H1 (cell line): ENCODE measurements around the gene APOL1. TPM values are rescaled to one million over a fixed set of nuclear protein-coding genes. Genes with fewer than 3 reads are reported as not detected.

ENCODE experiments used
- ASH2L ChIP-seq: fragments of 200-600, 300-600 bp; sonication (generic); IDR thresholded peaks from one replicate; pipeline ENCODE4 v1.7.1; 2017; ENCODE audit warnings: low read length
- CBX5 ChIP-seq: fragments of 300-800, 300-1000 bp; sonication (generic); IDR thresholded peaks from 2 replicates; pipeline ENCODE4 v1.7.1; 2016; ENCODE audit warnings: antibody characterized with exemption, low read length, low read depth
- CHD2 ChIP-seq: IDR thresholded peaks from 2 replicates; pipeline ENCODE4 v1.6.1; 2012; ENCODE audit warnings: low read length, improper control_type of control experiment
- CREB1 ChIP-seq: IDR thresholded peaks from 2 replicates; pipeline ENCODE4 v1.6.1; 2012; ENCODE audit warnings: inconsistent platforms
- KDM5A ChIP-seq: fragments of 200-600 bp; IDR thresholded peaks from 2 replicates; pipeline ENCODE4 v1.7.1; 2012; ENCODE audit warnings: mild to moderate bottlenecking, low read length, inconsistent platforms, mixed read lengths
- MAX ChIP-seq: IDR thresholded peaks from 2 replicates; pipeline ENCODE4 v1.6.1; 2012; ENCODE audit warnings: inconsistent platforms
- POU5F1 ChIP-seq: IDR thresholded peaks from 2 replicates; pipeline ENCODE4 v1.6.1; 2011; ENCODE audit warnings: low read depth, mild to moderate bottlenecking, low read length, moderate library complexity
- RXRA ChIP-seq: IDR thresholded peaks from 2 replicates; pipeline ENCODE4 v1.6.1; 2011; ENCODE audit warnings: low read depth, mild to moderate bottlenecking, low read length, moderate library complexity; ENCODE audit not compliant: insufficient read depth
- ZNF274 ChIP-seq: IDR thresholded peaks from 2 replicates; pipeline ENCODE4 v1.7.0; 2012; ENCODE audit warnings: low read length, borderline replicate concordance; ENCODE audit errors: extremely low read depth
- polyA plus RNA-seq, 7 experiments: library from polyadenylated mRNA; depleted of rRNA in 3 of 7; stranded (reverse) in 5 of 7; unstranded in 2 of 7; fragments of >200 nt in 5 of 7; fragments of 200-250 nt in 2 of 7; gene quantifications; 1 replicate in 5 of 7; 2 replicates in 1 of 7; 4 replicates in 1 of 7; pipeline versions ENCODE4 v1.2.1 to v1.2.3, GENCODE V29; 2011 to 2013; ENCODE audit warnings: missing spikeins in 2 of 7, mixed read lengths in 2 of 7
- total RNA-seq: library from RNA; stranded (reverse); fragmentation: NEBNext Ultra II Directional; extraction: Animal tissue kit (Norgen Biotek cat#: 25700); gene quantifications from 2 replicates; pipeline ENCODE4 v1.2.1, GENCODE V29; 2021

The APOL1 gene
- total and polyA plus RNA-seq, 2 of the 8 experiments (the other 6 are each of a cell fraction or from before 2014, with no cell fraction given): not detected

GRCh38 chr22:36221799-36222751 is 30.9 kb upstream of the APOL1 start (continued):
- TF ChIP-seq RXRA (no peak), KDM5A (no peak), MAX (peak; percentile 44; the same call in 1 of the 2 replicates), ZNF274 (no peak), CHD2 (no peak), POU5F1 (no peak), ASH2L (no peak), CBX5 (no peak), CREB1 (0 out of 2 replicates have a peak, but pooled peaks have one; percentile 32)
- TF ChIP-seq, all 59 proteins: peak for 5
